OCI-LY7 (cell line): ENCODE data around the gene PLPP3.

Source experiments
- EZH2phosphoT487 ChIP-seq: fragments of 200-600 bp; sonication (generic); IDR thresholded peaks from 2 replicates; pipeline ENCODE4 v1.6.1; 2018; ENCODE audit warnings: low read depth, borderline replicate concordance, mild to moderate bottlenecking, mixed run types, antibody characterized with exemption, low read length, moderate library complexity, mixed read lengths
- TF ChIP-seq, protein P1 (sequence below): fragments of 200-600 bp; sonication (generic); conservative IDR thresholded peaks from 2 replicates; pipeline ENCODE4 v1.5.1; 2014; ENCODE audit warnings: mild to moderate bottlenecking, antibody characterized with exemption, low read length, moderate library complexity, mixed read lengths

DNA sequence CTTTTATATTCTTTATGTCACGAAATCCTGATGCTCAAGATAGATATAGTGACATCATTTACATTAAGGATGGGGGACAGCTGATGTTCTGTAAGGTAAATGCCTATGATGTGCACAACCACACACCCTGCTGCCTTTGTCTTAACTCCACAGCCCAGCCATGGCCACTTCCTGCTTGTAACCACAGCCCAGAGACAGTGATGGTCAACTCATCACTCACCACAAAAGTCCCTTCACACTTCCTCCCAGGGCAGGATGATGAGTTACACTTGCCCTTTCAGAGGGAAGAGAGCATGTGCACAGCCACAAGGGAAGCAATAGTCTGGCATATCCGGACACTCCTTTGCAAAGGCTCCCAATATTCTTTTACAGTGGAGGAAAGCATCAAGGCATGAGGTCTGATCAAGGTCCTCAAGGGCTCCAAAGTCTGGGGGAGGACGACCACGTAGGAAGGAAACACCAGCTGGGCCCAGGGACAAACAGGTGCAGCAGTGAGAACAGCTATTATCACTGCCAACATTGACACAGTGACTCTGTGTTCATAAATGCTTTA, 53.8 kb downstream of the PLPP3 start:
- TF ChIP-seq, protein P1, sequence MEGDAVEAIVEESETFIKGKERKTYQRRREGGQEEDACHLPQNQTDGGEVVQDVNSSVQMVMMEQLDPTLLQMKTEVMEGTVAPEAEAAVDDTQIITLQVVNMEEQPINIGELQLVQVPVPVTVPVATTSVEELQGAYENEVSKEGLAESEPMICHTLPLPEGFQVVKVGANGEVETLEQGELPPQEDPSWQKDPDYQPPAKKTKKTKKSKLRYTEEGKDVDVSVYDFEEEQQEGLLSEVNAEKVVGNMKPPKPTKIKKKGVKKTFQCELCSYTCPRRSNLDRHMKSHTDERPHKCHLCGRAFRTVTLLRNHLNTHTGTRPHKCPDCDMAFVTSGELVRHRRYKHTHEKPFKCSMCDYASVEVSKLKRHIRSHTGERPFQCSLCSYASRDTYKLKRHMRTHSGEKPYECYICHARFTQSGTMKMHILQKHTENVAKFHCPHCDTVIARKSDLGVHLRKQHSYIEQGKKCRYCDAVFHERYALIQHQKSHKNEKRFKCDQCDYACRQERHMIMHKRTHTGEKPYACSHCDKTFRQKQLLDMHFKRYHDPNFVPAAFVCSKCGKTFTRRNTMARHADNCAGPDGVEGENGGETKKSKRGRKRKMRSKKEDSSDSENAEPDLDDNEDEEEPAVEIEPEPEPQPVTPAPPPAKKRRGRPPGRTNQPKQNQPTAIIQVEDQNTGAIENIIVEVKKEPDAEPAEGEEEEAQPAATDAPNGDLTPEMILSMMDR, result no peak
- no peak for TF ChIP-seq EZH2phosphoT487
